H7 (cell line): ENCODE data around the gene INPP5K. TPM values are rescaled to one million over a fixed set of nuclear protein-coding genes. Genes with fewer than 3 reads are reported as not detected.

Source experiments
- DNase-seq: peaks from one replicate; pipeline ENCODE4 v3.0.0; 2012
- H3K27me3 ChIP-seq: 2 replicates; pipeline ENCODE4 v1.6.0; 2011; ENCODE audit warnings: mild to moderate bottlenecking, low read length; ENCODE audit not compliant: control insufficient read depth, insufficient read depth
- H3K36me3 ChIP-seq: replicated peaks from 2 replicates; pipeline ENCODE4 v1.5.1; 2011; ENCODE audit warnings: low read length; ENCODE audit not compliant: control insufficient read depth, insufficient read depth
- H3K4me3 ChIP-seq: 2 replicates; pipeline ENCODE4 v1.5.1; 2011; ENCODE audit warnings: low read depth, mild to moderate bottlenecking, control low read depth, low read length, moderate library complexity; ENCODE audit not compliant: insufficient read depth
- total RNA-seq: library from RNA; depleted of rRNA; stranded (reverse); fragments of >200 nt; shearing (Covaris generic); gene quantifications from 2 replicates; pipeline ENCODE4 v1.2.3, GENCODE V29; 2014

Gene INPP5K
- total RNA-seq, 1 experiment from 2014 or later, result 17.6 TPM

DNA sequence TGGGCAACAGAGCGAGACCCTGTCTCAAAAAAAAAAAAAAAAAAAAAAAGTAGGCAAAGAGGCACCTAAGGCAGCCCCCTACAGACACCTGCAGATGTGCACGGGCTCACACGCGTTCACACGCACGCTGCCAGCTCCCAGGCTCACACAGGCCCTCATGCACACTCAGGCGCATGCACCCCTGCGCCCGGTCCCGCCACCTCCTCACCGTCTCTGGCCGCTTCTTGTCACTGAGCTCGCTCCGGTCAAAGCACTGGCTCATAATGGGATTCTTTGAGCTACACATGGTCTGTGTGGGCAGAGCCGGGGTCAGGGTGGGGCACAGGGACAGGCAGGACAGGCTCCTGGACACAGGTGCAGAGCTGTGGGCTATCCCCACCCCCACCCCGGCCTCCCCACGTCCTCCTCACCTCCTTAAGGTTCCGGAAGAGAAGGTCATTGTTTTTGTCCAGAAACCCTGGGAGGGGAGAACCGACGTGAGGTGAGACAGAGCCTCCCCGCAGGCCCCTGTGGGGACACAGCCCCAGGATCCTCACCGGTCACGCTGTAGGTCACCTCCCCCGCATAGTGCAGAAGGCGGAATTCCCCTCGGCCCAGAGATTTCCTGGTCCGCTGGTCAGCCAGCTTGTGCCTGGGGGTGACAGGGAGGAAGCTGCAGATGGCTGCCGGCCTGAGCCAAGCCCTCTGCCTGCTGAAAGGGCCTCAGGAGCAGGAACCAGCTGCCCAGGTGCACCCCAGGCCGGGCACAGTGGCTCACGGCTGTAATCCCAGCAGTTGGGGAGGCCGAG is 41.8 kb downstream of the INPP5K start:
- Histone ChIP-seq H3K36me3 (peaks cover 16% of the 10 kb centered on the region), H3K27me3 (no peaks in the 10 kb centered on the region), H3K4me3 (no peak overlapping the region)
- DNase-seq, result peak; percentile 80

DNA sequence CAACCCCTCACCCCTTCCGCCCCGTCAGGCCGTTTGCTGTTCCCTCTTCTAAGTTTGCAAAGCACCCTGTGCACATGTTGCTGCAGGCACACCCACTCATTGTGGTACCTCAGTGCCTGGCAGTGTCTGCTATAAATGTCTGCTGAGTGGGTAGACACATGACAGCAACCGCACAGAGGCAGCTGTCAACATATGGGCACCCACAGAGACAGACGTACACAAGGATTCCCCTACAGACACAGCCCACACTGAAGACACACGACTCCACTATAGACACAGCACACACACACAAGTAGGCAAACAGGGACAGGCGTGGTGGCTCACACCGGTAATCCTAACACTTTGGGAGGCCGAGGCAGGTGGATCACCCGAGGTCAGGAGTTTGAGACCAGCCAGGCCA is 42.6 kb downstream of the INPP5K start:
- H3K36me3 ChIP-seq, result peaks cover 18% of the 10 kb centered on the region
- no peaks in the 10 kb centered on the region for H3K27me3 ChIP-seq
- DNase-seq, result no peak
- no peak overlapping the region for H3K4me3 ChIP-seq

DNA sequence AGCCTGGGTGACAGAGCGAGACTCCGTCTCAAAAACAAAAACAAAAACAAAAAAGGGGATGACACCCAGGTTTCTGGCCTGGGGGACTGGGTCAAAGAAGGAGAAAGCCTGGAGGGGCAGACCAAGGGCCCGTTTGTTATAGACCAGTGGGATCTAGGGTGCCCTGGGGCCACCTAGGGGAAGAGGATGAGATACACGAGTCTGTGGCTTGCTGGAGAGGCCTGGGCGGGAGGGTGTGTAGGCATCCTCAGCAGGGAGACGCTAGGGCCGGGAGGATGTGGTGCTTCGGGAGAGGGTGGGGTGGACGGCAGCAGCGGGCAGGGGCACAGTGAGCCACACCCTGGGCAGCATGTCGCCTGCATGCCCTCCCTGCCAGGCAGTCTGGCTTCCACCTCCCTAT is 43.2 kb downstream of the INPP5K start:
- peak; percentile 85 for DNase-seq
- peaks cover 19% of the 10 kb centered on the region for H3K36me3 ChIP-seq
- H3K27me3 ChIP-seq, result no peaks in the 10 kb centered on the region
- H3K4me3 ChIP-seq, result no peak overlapping the region

DNA sequence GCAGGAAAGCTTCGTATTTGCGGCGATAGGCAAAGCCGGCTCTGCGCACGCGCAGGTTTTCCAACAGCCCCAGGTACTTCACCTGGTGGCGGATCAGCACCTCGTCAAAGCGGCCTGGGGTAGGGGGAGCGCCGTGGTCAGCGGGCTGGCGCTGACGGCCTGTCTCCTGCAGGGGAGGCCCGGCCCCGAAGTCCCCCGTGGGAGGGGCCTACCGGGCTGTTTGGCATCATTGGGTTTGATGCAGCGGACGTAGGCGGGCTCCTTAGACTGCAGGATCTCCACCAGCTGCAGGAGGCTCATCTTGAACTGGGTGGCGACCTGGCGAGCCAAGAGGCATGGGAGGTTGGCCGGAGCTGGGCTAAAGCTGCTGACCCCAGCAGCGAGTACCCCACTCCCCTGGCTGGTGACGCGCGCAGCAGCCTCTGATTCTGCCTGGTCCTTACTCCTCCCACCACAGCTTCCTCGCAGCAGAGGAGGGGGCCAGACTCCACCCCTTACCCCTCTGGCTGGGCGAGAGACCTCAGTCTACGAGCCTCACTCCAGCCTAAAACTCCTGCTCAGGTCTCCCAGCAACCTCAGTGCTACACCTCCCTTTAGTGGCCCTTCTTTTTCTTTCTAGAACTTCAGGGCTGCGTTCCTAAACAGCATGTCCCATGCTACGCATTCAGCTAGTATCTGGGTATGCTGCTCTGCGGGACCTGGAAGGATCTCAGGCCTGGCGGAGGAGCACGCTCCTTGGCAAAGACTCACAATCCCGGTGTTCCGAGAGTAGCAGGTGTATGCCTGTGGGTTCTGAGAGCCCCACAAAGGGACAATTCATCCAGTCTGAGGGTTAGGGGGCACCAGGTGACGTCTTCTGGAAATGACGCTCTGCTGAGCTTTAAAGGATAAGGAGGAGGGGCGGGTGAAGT is 44.2 kb downstream of the INPP5K start:
- Histone ChIP-seq H3K36me3 (peaks cover 15% of the 10 kb centered on the region), H3K27me3 (no peaks in the 10 kb centered on the region), H3K4me3 (no peak overlapping the region)
- DNase-seq, result peak; percentile 98

DNA sequence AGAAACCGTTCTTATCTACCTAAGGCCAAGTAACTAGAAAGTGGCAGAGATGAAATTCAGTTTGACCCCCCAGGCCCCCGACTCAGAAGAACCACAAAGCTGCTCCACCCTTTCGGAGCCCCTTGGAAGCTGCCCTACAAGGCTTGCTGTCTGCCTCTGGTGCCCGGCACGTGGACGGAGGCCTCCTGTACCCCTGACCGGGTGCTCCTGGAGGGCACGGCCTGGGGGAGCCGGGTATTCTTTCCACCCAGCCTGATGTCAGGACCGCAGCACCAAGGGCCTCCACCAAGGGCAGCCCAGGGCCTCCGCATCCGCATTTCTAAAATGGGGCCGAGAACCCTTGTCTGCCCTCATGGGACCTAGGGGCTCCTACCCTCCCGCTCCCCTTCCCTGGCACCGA is 44.9 kb downstream of the INPP5K start:
- Histone ChIP-seq H3K4me3 (no peak overlapping the region), H3K36me3 (peaks cover 16% of the 10 kb centered on the region)
- no peak for DNase-seq

DNA sequence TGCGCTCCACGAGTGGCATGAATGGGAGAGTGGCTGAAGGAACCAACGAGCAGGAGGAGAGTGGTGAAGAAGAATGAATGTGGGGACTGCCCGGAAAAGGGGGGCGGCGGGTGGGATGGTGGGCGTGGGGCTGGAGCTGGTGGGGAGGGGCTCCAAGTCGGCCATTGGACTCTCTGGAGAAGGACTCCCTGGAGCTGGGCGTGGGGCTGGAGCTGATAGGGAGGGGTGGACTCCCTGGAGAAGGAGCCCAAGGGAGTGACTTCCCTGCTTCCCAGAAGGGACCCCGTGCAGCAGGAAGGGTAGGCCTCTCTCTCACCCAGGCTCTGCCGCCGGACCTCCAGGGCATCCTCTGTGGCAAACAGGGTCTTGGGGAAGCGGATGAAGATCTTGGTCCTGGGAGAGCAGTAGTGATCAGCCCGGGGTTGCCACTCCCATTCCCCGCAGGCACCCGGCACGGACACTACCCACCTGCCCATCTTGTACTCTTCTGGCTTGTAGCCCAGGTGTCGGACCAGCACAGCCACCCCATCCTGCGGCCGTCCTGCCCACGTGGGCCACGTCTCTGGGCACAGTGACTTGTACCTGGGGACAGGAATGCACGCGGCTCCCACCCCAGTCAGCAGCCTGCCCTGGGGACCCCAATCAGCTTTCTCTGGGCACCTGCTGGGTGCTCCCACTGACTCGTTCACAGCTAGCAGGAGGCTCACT is 45.5 kb downstream of the INPP5K start:
- Histone ChIP-seq H3K4me3 (no peak overlapping the region), H3K36me3 (peaks cover 15% of the 10 kb centered on the region), H3K27me3 (no peaks in the 10 kb centered on the region)
- DNase-seq, result no peak

More for the DNA sequence above, 44.9 kb downstream of the INPP5K start:
- no peaks in the 10 kb centered on the region for H3K27me3 ChIP-seq

DNA sequence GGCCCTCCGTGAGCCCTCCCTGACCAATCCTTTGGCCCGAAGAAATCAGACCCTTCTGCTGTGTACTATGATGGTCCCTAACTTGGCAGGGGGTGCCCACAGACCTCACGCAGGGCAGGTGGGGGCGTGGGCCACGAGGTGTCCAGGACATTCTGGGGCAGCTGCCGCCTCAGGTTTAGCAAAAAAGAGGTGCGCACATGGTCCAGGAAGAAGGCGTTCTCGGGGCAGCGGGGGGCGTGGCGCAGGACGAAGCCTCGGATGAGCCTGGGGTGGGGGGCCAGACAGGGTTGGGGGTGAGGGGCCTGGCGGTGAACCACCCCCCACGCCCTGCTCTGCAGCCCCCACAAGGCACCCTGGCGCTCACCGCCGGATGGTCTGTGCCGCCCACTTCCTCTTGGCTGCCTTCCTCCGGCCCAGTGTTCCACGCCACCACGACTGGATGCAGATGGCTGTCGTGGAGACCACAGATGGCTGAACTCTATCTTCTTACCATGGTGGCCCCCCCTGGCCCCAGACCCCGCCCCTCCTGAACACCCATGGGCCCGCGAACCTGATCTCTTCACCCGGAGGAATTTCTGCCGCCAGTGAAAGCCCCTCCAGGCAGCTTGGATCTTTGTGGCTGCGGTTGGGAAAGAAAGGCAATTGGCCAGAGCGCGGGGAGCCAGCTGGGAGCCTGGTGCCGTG is 46.2 kb downstream of the INPP5K start:
- DNase-seq, result no peak
- Histone ChIP-seq H3K4me3 (no peak overlapping the region), H3K36me3 (peaks cover 15% of the 10 kb centered on the region), H3K27me3 (no peaks in the 10 kb centered on the region)

DNA sequence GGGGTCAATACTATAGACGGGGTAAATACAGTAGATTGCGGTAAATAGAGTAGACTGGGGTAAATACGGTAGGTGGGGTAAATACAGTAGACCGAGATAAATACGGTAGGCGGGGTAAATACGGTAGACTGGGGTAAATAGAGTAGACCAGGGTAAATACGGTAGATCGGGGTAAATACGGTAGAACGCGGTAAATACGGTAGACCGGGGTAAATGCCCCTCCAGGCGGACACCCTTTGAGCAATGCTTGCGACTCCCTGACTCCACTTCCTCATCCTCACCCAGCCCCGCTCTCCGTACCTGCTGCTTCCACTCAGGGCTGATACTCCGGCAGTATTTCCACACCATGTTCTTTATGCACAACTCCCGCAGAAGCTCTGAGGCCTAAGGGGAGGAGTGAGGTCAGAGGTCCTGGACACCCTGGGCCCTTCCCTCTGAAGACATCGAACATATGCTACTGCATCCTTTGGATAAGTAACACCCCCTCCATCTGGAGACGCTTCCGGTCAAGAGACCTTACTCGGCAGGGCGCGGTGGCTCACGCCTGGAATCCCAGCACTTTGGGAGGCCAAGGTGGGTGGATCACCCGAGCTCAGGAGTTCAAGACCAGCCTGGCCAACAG is 47.1 kb downstream of the INPP5K start:
- Histone ChIP-seq H3K36me3 (peaks cover 17% of the 10 kb centered on the region), H3K27me3 (no peaks in the 10 kb centered on the region), H3K4me3 (no peak overlapping the region)
- peak; percentile 90 for DNase-seq

DNA sequence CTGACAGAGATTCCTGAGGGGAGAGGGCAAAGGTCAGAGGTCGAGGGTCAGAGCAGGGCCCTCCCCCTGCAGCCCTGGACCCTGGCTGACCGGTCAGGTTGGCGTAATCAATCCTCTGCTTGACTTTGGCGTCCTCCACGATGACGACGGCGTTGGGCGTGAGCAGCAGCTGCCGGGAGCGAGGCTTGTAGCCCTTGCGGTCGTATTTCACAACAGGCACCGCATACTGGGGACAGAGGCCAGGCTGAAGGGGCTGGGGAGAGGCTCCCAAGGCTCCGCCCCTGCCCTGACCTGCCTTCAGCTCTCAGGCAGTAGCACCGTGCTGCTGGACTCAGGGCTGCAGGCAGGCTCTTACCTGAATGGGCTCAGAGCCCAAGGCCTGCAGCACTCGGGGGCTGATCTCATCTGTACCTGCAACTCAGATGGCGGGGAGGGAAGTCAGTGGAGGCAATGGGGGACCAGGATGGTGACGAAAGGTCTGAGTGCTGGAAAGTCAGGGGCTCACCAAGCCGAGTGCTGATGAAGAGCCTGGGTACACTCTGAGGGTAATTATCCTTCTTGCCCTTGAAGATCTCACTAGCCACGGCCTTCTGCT is 48.4 kb downstream of the INPP5K start:
- no peak overlapping the region for H3K4me3 ChIP-seq
- peaks cover 17% of the 10 kb centered on the region for H3K36me3 ChIP-seq
- no peaks in the 10 kb centered on the region for H3K27me3 ChIP-seq
- DNase-seq, result peak; percentile 82

DNA sequence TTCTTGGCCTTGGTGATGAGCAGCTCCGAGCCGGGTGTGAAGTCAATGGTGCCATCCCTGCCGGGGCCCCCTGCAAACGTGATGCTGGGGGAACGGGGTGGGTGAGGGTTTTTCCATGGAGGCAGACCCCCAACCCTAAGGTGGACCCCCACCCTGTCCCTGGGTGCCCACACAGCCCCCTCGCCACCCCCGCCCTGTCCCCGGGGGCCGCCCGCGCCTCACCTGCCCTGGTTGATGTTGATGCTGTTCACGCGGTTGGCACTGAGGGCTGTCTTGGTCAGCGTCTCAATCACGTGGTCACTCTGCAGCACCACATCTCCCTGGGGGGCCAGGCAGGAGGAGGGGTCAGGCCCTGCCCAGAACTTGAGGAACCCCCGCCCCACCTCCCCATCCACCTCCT is 49.2 kb downstream of the INPP5K start:
- no peaks in the 10 kb centered on the region for H3K27me3 ChIP-seq
- H3K4me3 ChIP-seq, result no peak overlapping the region
- DNase-seq, result no peak
- H3K36me3 ChIP-seq, result peaks cover 17% of the 10 kb centered on the region

DNA sequence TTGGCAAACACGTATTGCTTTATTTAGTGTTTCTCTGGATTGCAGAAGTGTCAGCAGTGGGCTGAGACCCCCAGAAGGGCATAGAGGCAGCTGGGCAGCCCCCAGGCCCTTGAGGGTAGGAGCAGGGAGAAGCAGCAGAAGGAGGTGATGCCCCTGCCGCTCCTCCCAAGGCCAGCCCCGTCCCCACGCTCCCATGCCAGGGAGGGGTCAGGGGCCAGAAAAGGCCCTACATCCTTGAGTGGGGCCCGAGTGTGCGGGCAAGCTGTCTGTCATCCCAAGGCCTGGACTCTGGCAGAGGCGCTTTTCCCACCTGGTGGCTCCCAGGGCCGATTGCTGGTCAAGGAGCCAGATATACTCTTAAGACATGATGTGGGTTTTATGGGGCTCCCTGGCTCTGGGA is 52.2 kb downstream of the INPP5K start:
- H3K27me3 ChIP-seq, result no peaks in the 10 kb centered on the region
- no peak overlapping the region for H3K4me3 ChIP-seq
- DNase-seq, result no peak
- H3K36me3 ChIP-seq, result peaks cover 13% of the 10 kb centered on the region

DNA sequence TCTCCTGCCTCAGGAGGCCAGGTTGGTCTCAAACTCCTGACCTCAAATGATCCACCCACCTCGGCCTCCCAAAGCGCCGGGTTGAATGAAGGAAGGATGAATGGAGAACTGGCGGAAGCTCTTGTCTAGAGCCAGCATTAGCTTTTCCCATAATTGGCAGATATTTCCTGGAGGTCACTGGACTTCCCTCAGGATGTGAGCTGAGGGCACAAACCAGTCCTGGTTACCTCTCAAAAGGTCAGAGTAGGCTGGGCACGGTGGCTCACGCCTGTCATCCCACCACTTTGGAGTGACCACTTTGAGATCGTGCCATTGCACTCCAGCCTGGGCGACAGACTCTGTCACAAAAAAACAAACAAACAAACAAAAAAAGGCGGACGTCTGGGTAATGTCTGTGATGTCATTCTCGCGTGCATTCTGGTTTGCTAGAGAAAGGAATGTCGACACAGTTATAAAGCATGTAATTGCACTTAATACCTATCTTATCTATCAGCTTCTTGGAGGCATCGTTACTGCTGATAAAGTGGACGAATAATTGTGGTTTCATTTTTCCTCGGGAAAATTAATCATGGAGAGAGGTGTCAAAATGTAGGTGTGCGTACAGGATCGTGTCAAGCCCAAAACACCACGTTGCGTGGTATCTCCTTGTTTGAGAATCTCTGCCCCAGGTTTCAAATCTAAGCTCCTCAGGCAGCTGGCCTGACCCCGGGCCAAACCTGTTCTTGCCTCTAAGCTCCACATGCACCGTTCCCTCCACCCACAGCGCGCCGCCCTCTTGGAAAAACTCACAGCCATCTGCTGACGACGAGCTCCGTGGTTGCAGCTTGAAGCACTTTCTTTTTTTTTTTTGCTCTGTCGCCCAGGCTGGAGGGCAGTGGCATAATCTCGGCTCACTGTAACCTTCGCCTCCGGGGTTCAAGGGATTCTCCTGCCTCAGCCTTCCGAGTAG is 54.0 kb downstream of the INPP5K start:
- peaks cover 5% of the 10 kb centered on the region for H3K36me3 ChIP-seq
- H3K27me3 ChIP-seq, result no peaks in the 10 kb centered on the region
- no peak for DNase-seq
- no peak overlapping the region for H3K4me3 ChIP-seq
